GM23338 (cell line): ENCODE results near the gene KCMF1. TPM values are rescaled to one million over a fixed set of nuclear protein-coding genes. Genes with fewer than 3 reads are reported as not detected.

ENCODE experiments used
- ATAC-seq: fragments of 200-7000 bp; cut with Tn5 transposase; 3 replicates; pipeline ENCODE4 v1.9.1; 2020
- DNase-seq: peaks from one replicate; pipeline ENCODE4 v3.0.0-alpha.2; 2015; ENCODE audit warnings: low spot score
- H2AFZ ChIP-seq: fragments of 200-600 bp; sonication (generic); 2 replicates; pipeline ENCODE4 v1.8.0; 2016; ENCODE audit warnings: antibody characterized with exemption, mild to moderate bottlenecking, moderate library complexity
- H3F3A ChIP-seq: fragments of 200-600 bp; sonication (generic); replicated peaks from 2 replicates; pipeline ENCODE4 v1.8.0; 2017; ENCODE audit warnings: antibody characterized with exemption, mixed run types, low read depth
- H3K27ac ChIP-seq: fragments of 200-600 bp; sonication (generic); 2 replicates; pipeline ENCODE4 v1.6.1; 2016; ENCODE audit warnings: low read depth
- H3K27me3 ChIP-seq: fragments of 200-600 bp; sonication (generic); 2 replicates; pipeline ENCODE4 v1.8.0; 2016; ENCODE audit warnings: mild to moderate bottlenecking, mixed run types, moderate library complexity; ENCODE audit not compliant: insufficient read depth
- H3K36me3 ChIP-seq: fragments of 200-600 bp; sonication (generic); 2 replicates; pipeline ENCODE4 v1.8.0; 2016; ENCODE audit warnings: mild to moderate bottlenecking; ENCODE audit not compliant: insufficient read depth
- H3K4me1 ChIP-seq: fragments of 200-600 bp; sonication (generic); 2 replicates; pipeline ENCODE4 v1.8.0; 2016; ENCODE audit warnings: mild to moderate bottlenecking, moderate library complexity; ENCODE audit not compliant: insufficient read depth
- H3K4me2 ChIP-seq: fragments of 200-600 bp; sonication (generic); 2 replicates; pipeline ENCODE4 v1.7.1; 2017; ENCODE audit warnings: mixed run types
- H3K4me3 ChIP-seq: fragments of 200-600 bp; sonication (generic); 2 replicates; pipeline ENCODE4 v1.6.1; 2016; ENCODE audit warnings: mixed run types
- H3K79me2 ChIP-seq: fragments of 200-600 bp; sonication (generic); replicated peaks from 2 replicates; pipeline ENCODE4 v1.8.0; 2017; ENCODE audit warnings: mild to moderate bottlenecking; ENCODE audit not compliant: insufficient read depth
- H3K9me2 ChIP-seq: fragments of 200-600 bp; sonication (generic); 2 replicates; pipeline ENCODE4 v1.8.0; 2017; ENCODE audit not compliant: insufficient read depth
- H4K20me1 ChIP-seq: fragments of 200-600 bp; sonication (generic); replicated peaks from 2 replicates; pipeline ENCODE4 v1.8.0; 2017; ENCODE audit warnings: mild to moderate bottlenecking; ENCODE audit not compliant: insufficient read depth
- H3K27ac Mint-ChIP-seq: 2 replicates; pipeline ENCODE4 v1.8.0; 2020; ENCODE audit warnings: inconsistent platforms, mild to moderate bottlenecking, moderate library complexity, mixed read lengths
- H3K27me3 Mint-ChIP-seq: 3 replicates; pipeline ENCODE4 v1.8.0; 2022; ENCODE audit warnings: low read depth, mild to moderate bottlenecking, moderate library complexity, mixed read lengths, inconsistent platforms; ENCODE audit not compliant: insufficient read depth, poor library complexity
- H3K36me3 Mint-ChIP-seq: 3 replicates; pipeline ENCODE4 v1.8.0; 2021; ENCODE audit warnings: low read depth, mild to moderate bottlenecking, inconsistent platforms, moderate library complexity, mixed read lengths
- H3K4me1 Mint-ChIP-seq: 3 replicates; pipeline ENCODE4 v1.8.0; 2020; ENCODE audit warnings: mild to moderate bottlenecking, inconsistent platforms, mixed read lengths
- H3K4me3 Mint-ChIP-seq: 3 replicates; pipeline ENCODE4 v1.8.0; 2021; ENCODE audit warnings: moderate library complexity, mild to moderate bottlenecking, inconsistent platforms, mixed read lengths
- H3K9me3 Mint-ChIP-seq: 3 replicates; pipeline ENCODE4 v1.8.0; 2020; ENCODE audit warnings: moderate library complexity, mild to moderate bottlenecking, inconsistent platforms, mixed read lengths
- JUNB ChIP-seq: IDR thresholded peaks from one replicate; pipeline ENCODE4 v1.6.1; 2016; ENCODE audit warnings: antibody characterized with exemption; ENCODE audit not compliant: unreplicated experiment
- POLR2AphosphoS5 ChIP-seq: IDR thresholded peaks from 2 replicates; pipeline ENCODE4 v1.6.1; 2016; ENCODE audit warnings: antibody characterized with exemption, low read depth
- STAT1 ChIP-seq: IDR thresholded peaks from one replicate; pipeline ENCODE4 v1.6.1; 2016; ENCODE audit warnings: antibody characterized with exemption; ENCODE audit not compliant: unreplicated experiment
- ZNF114 ChIP-seq: fragments of 250-450 bp; sonication (Bioruptor Pico); IDR thresholded peaks from 2 replicates; pipeline ENCODE4 v1.5.0; 2020; ENCODE audit warnings: mild to moderate bottlenecking, moderate library complexity
- ZNF331 ChIP-seq: fragments of 250-450 bp; sonication (Bioruptor Pico); IDR thresholded peaks from 2 replicates; pipeline ENCODE4 v1.5.0; 2020; ENCODE audit warnings: low read depth, mild to moderate bottlenecking, moderate library complexity
- polyA plus RNA-seq: library from polyadenylated mRNA; unstranded; fragments of >200 nt; fragmentation: Nextera tagmentation; extraction: Ambion mirVana; gene quantifications from 2 replicates; pipeline ENCODE4 v1.2.1, GENCODE V29; 2016
- total RNA-seq: library from RNA; depleted of rRNA; stranded (reverse); fragments of >200 nt; shearing (Covaris generic); gene quantifications from 2 replicates; pipeline ENCODE4 v1.2.3, GENCODE V29; 2014
- TF ChIP-seq, protein P1 (sequence below): IDR thresholded peaks from 2 replicates; pipeline ENCODE4 v1.6.1; 2016; ENCODE audit warnings: antibody characterized with exemption
- TF ChIP-seq, protein P2 (sequence below): IDR thresholded peaks from one replicate; pipeline ENCODE4 v1.6.1; 2018; ENCODE audit warnings: antibody characterized with exemption; ENCODE audit not compliant: unreplicated experiment

Gene KCMF1
- total and polyA plus RNA-seq, 2 experiments from 2014 or later = 29.3 to 120 TPM

GRCh38 chr2:85001595-85001994, 30.6 kb downstream of the KCMF1 start:
- Mint-ChIP-seq H3K36me3 (peaks cover 21% of the 10 kb centered on the region), H3K27ac (no peak overlapping the region), H3K4me1 (0 out of 3 replicates have a peak, but pooled peaks cover 2% of the 10 kb centered on the region), H3K27me3 (peaks cover 6% of the 10 kb centered on the region), H3K4me3 (no peak overlapping the region), H3K9me3 (peaks cover 4% of the 10 kb centered on the region; the same call in 2 of the 3 replicates)
- ATAC-seq (no peak), DNase-seq (no peak)
- H3K4me1 ChIP-seq = peaks cover 3% of the 10 kb centered on the region; the same call in 1 of the 2 replicates
- H2AFZ ChIP-seq = no peak overlapping the region
- no peak overlapping the region for H3K27ac ChIP-seq
- no peak overlapping the region for H3K4me2 ChIP-seq
- peaks cover 75% of the 10 kb centered on the region for H4K20me1 ChIP-seq
- no peaks in the 10 kb centered on the region for H3K9me2 ChIP-seq
- H3K79me2 ChIP-seq = peaks cover 99% of the 10 kb centered on the region
- no peak for TF ChIP-seq POLR2AphosphoS5
- TF ChIP-seq STAT1 = no peak
- TF ChIP-seq, protein P1, sequence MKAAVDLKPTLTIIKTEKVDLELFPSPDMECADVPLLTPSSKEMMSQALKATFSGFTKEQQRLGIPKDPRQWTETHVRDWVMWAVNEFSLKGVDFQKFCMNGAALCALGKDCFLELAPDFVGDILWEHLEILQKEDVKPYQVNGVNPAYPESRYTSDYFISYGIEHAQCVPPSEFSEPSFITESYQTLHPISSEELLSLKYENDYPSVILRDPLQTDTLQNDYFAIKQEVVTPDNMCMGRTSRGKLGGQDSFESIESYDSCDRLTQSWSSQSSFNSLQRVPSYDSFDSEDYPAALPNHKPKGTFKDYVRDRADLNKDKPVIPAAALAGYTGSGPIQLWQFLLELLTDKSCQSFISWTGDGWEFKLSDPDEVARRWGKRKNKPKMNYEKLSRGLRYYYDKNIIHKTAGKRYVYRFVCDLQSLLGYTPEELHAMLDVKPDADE = no peak
- TF ChIP-seq JUNB = no peak
- TF ChIP-seq, protein P2, sequence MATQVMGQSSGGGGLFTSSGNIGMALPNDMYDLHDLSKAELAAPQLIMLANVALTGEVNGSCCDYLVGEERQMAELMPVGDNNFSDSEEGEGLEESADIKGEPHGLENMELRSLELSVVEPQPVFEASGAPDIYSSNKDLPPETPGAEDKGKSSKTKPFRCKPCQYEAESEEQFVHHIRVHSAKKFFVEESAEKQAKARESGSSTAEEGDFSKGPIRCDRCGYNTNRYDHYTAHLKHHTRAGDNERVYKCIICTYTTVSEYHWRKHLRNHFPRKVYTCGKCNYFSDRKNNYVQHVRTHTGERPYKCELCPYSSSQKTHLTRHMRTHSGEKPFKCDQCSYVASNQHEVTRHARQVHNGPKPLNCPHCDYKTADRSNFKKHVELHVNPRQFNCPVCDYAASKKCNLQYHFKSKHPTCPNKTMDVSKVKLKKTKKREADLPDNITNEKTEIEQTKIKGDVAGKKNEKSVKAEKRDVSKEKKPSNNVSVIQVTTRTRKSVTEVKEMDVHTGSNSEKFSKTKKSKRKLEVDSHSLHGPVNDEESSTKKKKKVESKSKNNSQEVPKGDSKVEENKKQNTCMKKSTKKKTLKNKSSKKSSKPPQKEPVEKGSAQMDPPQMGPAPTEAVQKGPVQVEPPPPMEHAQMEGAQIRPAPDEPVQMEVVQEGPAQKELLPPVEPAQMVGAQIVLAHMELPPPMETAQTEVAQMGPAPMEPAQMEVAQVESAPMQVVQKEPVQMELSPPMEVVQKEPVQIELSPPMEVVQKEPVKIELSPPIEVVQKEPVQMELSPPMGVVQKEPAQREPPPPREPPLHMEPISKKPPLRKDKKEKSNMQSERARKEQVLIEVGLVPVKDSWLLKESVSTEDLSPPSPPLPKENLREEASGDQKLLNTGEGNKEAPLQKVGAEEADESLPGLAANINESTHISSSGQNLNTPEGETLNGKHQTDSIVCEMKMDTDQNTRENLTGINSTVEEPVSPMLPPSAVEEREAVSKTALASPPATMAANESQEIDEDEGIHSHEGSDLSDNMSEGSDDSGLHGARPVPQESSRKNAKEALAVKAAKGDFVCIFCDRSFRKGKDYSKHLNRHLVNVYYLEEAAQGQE = no peak
- H3K4me3 ChIP-seq = no peak overlapping the region
- 0 out of 2 replicates have a peak, but pooled peaks cover 7% of the 10 kb centered on the region for H3F3A ChIP-seq
- H3K36me3 ChIP-seq = peaks cover 4% of the 10 kb centered on the region; the same call in 1 of the 2 replicates
- H3K27me3 ChIP-seq = no peaks in the 10 kb centered on the region

DNA sequence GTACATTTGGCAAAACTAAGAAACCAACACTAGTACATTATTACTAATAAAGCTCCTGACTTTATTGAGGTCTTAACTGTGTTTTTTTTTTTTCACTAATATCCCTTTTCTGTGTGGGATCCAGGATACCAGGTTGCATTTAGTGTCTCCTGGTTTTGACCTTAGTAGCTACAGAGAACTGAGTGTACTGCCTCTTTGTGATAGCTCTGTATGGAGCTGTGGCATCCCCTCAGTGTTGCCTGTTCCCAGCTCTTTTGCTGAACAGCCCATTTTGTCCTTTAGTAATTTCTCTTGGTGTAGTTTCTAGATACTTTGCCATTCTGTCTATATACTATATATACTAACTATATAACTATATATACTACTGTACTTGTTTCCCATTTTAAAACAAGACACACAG, 31.6 kb downstream of the KCMF1 start:
- Mint-ChIP-seq H3K4me1 (0 out of 3 replicates have a peak, but pooled peaks cover 2% of the 10 kb centered on the region), H3K9me3 (peaks cover 4% of the 10 kb centered on the region; the same call in 2 of the 3 replicates), H3K36me3 (peaks cover 31% of the 10 kb centered on the region), H3K27me3 (peaks cover 6% of the 10 kb centered on the region), H3K4me3 (no peak overlapping the region), H3K27ac (no peak overlapping the region)
- ATAC-seq = no peak
- Histone ChIP-seq H3F3A (0 out of 2 replicates have a peak, but pooled peaks cover 10% of the 10 kb centered on the region), H3K27me3 (no peaks in the 10 kb centered on the region), H3K9me2 (0 out of 2 replicates have a peak, but pooled peaks cover under 1% of the 10 kb centered on the region), H3K4me3 (no peak overlapping the region), H3K36me3 (peaks cover 9% of the 10 kb centered on the region; the same call in 1 of the 2 replicates), H3K4me1 (peaks cover 3% of the 10 kb centered on the region; the same call in 1 of the 2 replicates), H3K4me2 (no peak overlapping the region), H2AFZ (no peak overlapping the region), H3K27ac (no peak overlapping the region), H4K20me1 (peaks cover 73% of the 10 kb centered on the region), H3K79me2 (peaks cover 99% of the 10 kb centered on the region)
- no peak for DNase-seq
- TF ChIP-seq ZNF331 (CRISPR knock-in tag) (no peak), ZNF114 (no peak), JUNB (no peak)
- TF ChIP-seq, protein P2 = no peak
